ENCODE measurements around the gene WDR82.

The WDR82 gene

GRCh38 chr3:52225452-52226228, 52.8 kb downstream of the WDR82 start, which contains the start of gene TLR9:
TSS of gene TLR9 (minus strand) at chr3:52225645. CDS start at chr3:52225529, 116 bp downstream.
- no peak for TF ChIP-seq JUND (IDR thresholded peaks at IDR 0.05; ENCODE audit: low read depth)
- no peak for DNase-seq (ENCODE audit: low read depth in 1 of 2, low spot score in 1 of 2)
- in situ Hi-C loops (cut with HindIII; ENCODE audit: low pct_unique_long_range_greater_than_20kb, low sequenced_read_pairs) = no loop called here

GRCh38 chr3:52223449-52224408, 54.7 kb downstream of the WDR82 start:
- in situ Hi-C loops (cut with HindIII; ENCODE audit: low pct_unique_long_range_greater_than_20kb, low sequenced_read_pairs) = no loop called here
- DNase-seq (ENCODE audit: low read depth in 1 of 2, low spot score in 1 of 2) = no peak
- TF ChIP-seq JUND (IDR thresholded peaks at IDR 0.05; ENCODE audit: low read depth) = no peak

GRCh38 chr3:52222319-52223221, 55.9 kb downstream of the WDR82 start:
- in situ Hi-C loops (cut with HindIII; ENCODE audit: low pct_unique_long_range_greater_than_20kb, low sequenced_read_pairs) = no loop called here
- no peak for DNase-seq (ENCODE audit: low read depth in 1 of 2, low spot score in 1 of 2)
- no peak for TF ChIP-seq JUND (IDR thresholded peaks at IDR 0.05; ENCODE audit: low read depth)

- in situ Hi-C loops (cut with HindIII; ENCODE audit: low pct_unique_long_range_greater_than_20kb, low sequenced_read_pairs) = no loop called here
Measured at GRCh38 chr3:52221563-52222318, 56.7 kb downstream of the WDR82 start.

GRCh38 chr3:52221141-52221562, 57.3 kb downstream of the WDR82 start:
- in situ Hi-C loops (cut with HindIII; ENCODE audit: low pct_unique_long_range_greater_than_20kb, low sequenced_read_pairs) = no loop called here
- no peak for DNase-seq (ENCODE audit: low read depth in 1 of 2, low spot score in 1 of 2)
- TF ChIP-seq JUND (IDR thresholded peaks at IDR 0.05; ENCODE audit: low read depth) = no peak

More at GRCh38 chr3:52221563-52222318, 56.7 kb downstream of the WDR82 start:
- TF ChIP-seq JUND (IDR thresholded peaks at IDR 0.05; ENCODE audit: low read depth) = no peak
- DNase-seq (ENCODE audit: low read depth in 1 of 2, low spot score in 1 of 2) = no peak

- in situ Hi-C loops (cut with HindIII; ENCODE audit: low pct_unique_long_range_greater_than_20kb, low sequenced_read_pairs) = no loop called here
- peak; percentile 72 to 84 for DNase-seq (ENCODE audit: low read depth in 1 of 2, low spot score in 1 of 2)
- no peak for TF ChIP-seq JUND (IDR thresholded peaks at IDR 0.05; ENCODE audit: low read depth)
Measured at GRCh38 chr3:52220380-52221026, 57.9 kb downstream of the WDR82 start.

- TF ChIP-seq JUND (IDR thresholded peaks at IDR 0.05; ENCODE audit: low read depth) = peak; percentile 57; the same call in 1 of the 2 replicates
- DNase-seq (ENCODE audit: low read depth in 1 of 2, low spot score in 1 of 2) = peak; percentile 55 to 93
- in situ Hi-C loops (cut with HindIII; ENCODE audit: low pct_unique_long_range_greater_than_20kb, low sequenced_read_pairs) = no loop called here
Measured at GRCh38 chr3:52218937-52219650, 59.4 kb downstream of the WDR82 start.

GRCh38 chr3:52218454-52218853, 60.0 kb downstream of the WDR82 start:
- in situ Hi-C loops (cut with HindIII; ENCODE audit: low pct_unique_long_range_greater_than_20kb, low sequenced_read_pairs) = no loop called here
- no peak for TF ChIP-seq JUND (IDR thresholded peaks at IDR 0.05; ENCODE audit: low read depth)
- no peak for DNase-seq (ENCODE audit: low read depth in 1 of 2, low spot score in 1 of 2)

- in situ Hi-C loops (cut with HindIII; ENCODE audit: low pct_unique_long_range_greater_than_20kb, low sequenced_read_pairs) = no loop called here
- no peak for TF ChIP-seq JUND (IDR thresholded peaks at IDR 0.05; ENCODE audit: low read depth)
- DNase-seq (ENCODE audit: low read depth in 1 of 2, low spot score in 1 of 2) = no peak
Measured at GRCh38 chr3:52218026-52218425, 60.4 kb downstream of the WDR82 start.

- no peak for DNase-seq (ENCODE audit: low read depth in 1 of 2, low spot score in 1 of 2)
- in situ Hi-C loops (cut with HindIII; ENCODE audit: low pct_unique_long_range_greater_than_20kb, low sequenced_read_pairs) = no loop called here
- TF ChIP-seq JUND (IDR thresholded peaks at IDR 0.05; ENCODE audit: low read depth) = no peak
Measured at GRCh38 chr3:52217409-52217805, 61.0 kb downstream of the WDR82 start.

All from T47D (cell line).